ENCODE data around the gene CAPN14. TPM values are rescaled to one million over a fixed set of nuclear protein-coding genes. Genes with fewer than 3 reads are reported as not detected.

Gene CAPN14
- total RNA-seq, 1 donor from 2014 or later = 0.10 TPM

- Mint-ChIP-seq H3K27ac (ENCODE audit: unreplicated experiment) (no peak overlapping the region), H3K4me3 (ENCODE audit: unreplicated experiment) (no peak overlapping the region), H3K36me3 (ENCODE audit: low read depth) (peaks cover 2% of the 10 kb centered on the region), H3K27me3 (ENCODE audit: low read depth) (peaks cover 63% of the 10 kb centered on the region), H3K4me1 (ENCODE audit: low read depth) (no peaks in the 10 kb centered on the region), H3K9me3 (ENCODE audit: low read depth) (no peaks in the 10 kb centered on the region)
- DNase-seq (ENCODE audit: low spot score) = no peak
- no peak for TF ChIP-seq CTCF (IDR thresholded peaks at IDR 0.05)
Measured at GRCh38 chr2:31223749-31224148, 6.4 kb upstream of the CAPN14 start.

- Mint-ChIP-seq H3K9me3 (ENCODE audit: low read depth) (no peaks in the 10 kb centered on the region), H3K36me3 (ENCODE audit: low read depth) (peaks cover 2% of the 10 kb centered on the region), H3K27ac (ENCODE audit: unreplicated experiment) (no peak overlapping the region), H3K27me3 (ENCODE audit: low read depth) (peaks cover 63% of the 10 kb centered on the region), H3K4me3 (ENCODE audit: unreplicated experiment) (no peak overlapping the region), H3K4me1 (ENCODE audit: low read depth) (no peaks in the 10 kb centered on the region)
- no peak for TF ChIP-seq CTCF (IDR thresholded peaks at IDR 0.05)
- DNase-seq (ENCODE audit: low spot score) = no peak
Measured at GRCh38 chr2:31223026-31223425, 5.7 kb upstream of the CAPN14 start.

- peaks cover 56% of the 10 kb centered on the region for H3K27me3 Mint-ChIP-seq (ENCODE audit: low read depth)
Measured at GRCh38 chr2:31222071-31222470, 4.8 kb upstream of the CAPN14 start.

GRCh38 chr2:31221544-31221943 is 4.2 kb upstream of the CAPN14 start:
- no peak overlapping the region for H3K27ac Mint-ChIP-seq (ENCODE audit: unreplicated experiment)
- no peak for DNase-seq (ENCODE audit: low spot score)
- H3K4me3 Mint-ChIP-seq (ENCODE audit: unreplicated experiment) = no peak overlapping the region
- peaks cover 51% of the 10 kb centered on the region for H3K27me3 Mint-ChIP-seq (ENCODE audit: low read depth)
- H3K4me1 Mint-ChIP-seq (ENCODE audit: low read depth) = no peaks in the 10 kb centered on the region
- no peak for TF ChIP-seq CTCF (IDR thresholded peaks at IDR 0.05)
- no peaks in the 10 kb centered on the region for H3K9me3 Mint-ChIP-seq (ENCODE audit: low read depth)
- H3K36me3 Mint-ChIP-seq (ENCODE audit: low read depth) = peaks cover 2% of the 10 kb centered on the region

More at GRCh38 chr2:31222071-31222470, 4.8 kb upstream of the CAPN14 start:
- DNase-seq (ENCODE audit: low spot score) = no peak
- peaks cover 2% of the 10 kb centered on the region for H3K36me3 Mint-ChIP-seq (ENCODE audit: low read depth)
- H3K4me1 Mint-ChIP-seq (ENCODE audit: low read depth) = no peaks in the 10 kb centered on the region
- no peak overlapping the region for H3K4me3 Mint-ChIP-seq (ENCODE audit: unreplicated experiment)
- no peak overlapping the region for H3K27ac Mint-ChIP-seq (ENCODE audit: unreplicated experiment)
- TF ChIP-seq CTCF (IDR thresholded peaks at IDR 0.05) = no peak
- no peaks in the 10 kb centered on the region for H3K9me3 Mint-ChIP-seq (ENCODE audit: low read depth)

GRCh38 chr2:31219131-31219969 is 2.0 kb upstream of the CAPN14 start:
- no peak for DNase-seq (ENCODE audit: low spot score)
- Mint-ChIP-seq H3K4me1 (ENCODE audit: low read depth) (no peaks in the 10 kb centered on the region), H3K27ac (ENCODE audit: unreplicated experiment) (no peak overlapping the region), H3K27me3 (ENCODE audit: low read depth) (peaks cover 42% of the 10 kb centered on the region), H3K9me3 (ENCODE audit: low read depth) (no peaks in the 10 kb centered on the region), H3K36me3 (ENCODE audit: low read depth) (peaks cover 2% of the 10 kb centered on the region), H3K4me3 (ENCODE audit: unreplicated experiment) (no peak overlapping the region)
- TF ChIP-seq CTCF (IDR thresholded peaks at IDR 0.05) = no peak
